GM19035 (cell line): ENCODE results near the gene ZNHIT3.

Experiments used
- ATAC-seq: cut with Tn5 transposase; IDR thresholded peaks from one replicate; pipeline ENCODE4 v1.9.1; 2021; ENCODE audit not compliant: unreplicated experiment

ZNHIT3 gene

DNA sequence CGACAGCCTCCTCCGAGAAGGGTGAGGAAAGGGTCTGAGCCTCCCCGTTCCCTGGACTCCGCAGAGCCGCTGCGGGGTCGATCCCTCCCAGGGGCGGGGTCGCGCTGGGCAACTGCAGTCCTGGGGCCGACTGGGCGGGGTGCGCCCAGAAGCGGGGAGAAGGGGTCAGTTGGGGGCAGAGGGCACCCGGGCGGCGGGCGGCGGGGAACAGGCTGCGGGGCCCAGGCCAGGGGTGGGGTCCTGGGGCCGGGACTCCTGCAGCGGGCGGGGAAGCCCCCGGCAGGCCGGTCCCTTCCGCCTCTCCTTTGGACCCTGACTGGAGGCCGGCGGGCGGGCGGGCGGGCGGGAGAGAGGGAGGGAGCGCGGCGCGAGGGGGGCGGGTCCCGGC, 58.6 kb downstream of the ZNHIT3 start:
- peak; percentile 40 for ATAC-seq
